Kidney glomerular epithelial cell (primary cell): Measurements from ENCODE around the gene BCKDK.
"Not testable (repeated sequence)": the region's sequence is repeated elsewhere in the genome, so short reads cannot be mapped to it uniquely, and the experiment has no call there.

Experiments used
- DNase-seq: peaks from one replicate; lab custom pipeline; 2025; lab: John Stamatoyannopoulos, UW

The BCKDK gene

DNA sequence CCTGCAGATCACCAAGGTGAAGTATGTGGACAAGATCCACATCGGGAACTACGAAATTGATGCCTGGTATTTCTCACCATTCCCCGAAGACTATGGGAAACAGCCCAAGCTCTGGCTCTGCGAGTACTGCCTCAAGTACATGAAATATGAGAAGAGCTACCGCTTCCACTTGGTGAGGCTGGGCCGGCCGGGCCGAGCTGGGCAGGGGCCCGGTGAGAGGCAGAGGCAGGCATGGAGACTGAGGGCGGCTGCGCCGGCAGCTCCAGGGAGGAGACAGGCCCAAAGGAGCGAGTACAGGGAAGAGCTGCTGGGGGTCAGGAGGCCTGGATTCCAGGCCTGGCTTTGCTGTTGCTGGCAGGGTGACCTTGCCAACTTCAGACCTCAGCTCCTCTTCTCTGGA lies 19.0 kb downstream of the BCKDK start:
- no peak for DNase-seq

DNA sequence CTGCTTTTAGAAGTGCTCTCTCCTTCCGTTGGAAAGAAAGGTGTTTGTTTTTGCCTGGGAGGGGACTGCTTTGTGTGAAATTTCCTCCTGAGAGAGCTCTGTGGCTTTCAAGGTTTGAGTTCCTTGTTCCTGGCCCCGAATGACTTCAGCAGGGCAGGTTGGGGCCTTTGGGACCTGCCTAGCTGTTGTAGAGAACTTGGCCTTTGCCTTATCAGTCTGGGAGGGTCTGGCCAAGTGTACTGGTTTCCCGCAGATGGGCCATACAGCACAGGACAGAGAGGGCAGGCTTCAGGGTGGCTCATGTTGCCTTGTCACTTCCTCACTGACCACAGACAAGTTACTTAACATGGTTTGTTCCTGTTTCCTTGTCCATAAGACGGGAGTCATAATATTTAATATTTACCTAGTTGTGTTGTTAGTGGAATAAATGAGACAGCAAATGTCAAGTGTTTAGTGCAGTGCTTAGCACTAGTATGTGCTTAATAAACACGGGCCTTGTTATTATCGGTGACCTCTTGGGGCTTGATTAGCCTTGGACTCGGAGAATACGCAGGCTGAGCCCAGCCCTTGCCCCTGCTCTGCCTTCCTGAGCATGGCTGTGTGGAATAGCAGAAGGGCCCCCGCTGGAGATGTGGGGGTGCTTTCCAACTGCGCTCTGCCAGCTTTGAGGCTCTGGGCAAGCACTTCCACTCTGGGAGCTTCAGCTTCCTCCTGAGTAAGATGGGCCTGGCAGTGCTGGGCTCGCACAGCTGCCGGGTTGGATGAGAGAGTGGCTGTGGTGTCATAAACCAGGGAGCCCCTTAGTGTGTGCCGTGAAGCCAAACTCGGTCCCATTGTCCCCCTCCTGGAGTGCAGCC lies 20.8 kb downstream of the BCKDK start:
- no peak for DNase-seq

DNA sequence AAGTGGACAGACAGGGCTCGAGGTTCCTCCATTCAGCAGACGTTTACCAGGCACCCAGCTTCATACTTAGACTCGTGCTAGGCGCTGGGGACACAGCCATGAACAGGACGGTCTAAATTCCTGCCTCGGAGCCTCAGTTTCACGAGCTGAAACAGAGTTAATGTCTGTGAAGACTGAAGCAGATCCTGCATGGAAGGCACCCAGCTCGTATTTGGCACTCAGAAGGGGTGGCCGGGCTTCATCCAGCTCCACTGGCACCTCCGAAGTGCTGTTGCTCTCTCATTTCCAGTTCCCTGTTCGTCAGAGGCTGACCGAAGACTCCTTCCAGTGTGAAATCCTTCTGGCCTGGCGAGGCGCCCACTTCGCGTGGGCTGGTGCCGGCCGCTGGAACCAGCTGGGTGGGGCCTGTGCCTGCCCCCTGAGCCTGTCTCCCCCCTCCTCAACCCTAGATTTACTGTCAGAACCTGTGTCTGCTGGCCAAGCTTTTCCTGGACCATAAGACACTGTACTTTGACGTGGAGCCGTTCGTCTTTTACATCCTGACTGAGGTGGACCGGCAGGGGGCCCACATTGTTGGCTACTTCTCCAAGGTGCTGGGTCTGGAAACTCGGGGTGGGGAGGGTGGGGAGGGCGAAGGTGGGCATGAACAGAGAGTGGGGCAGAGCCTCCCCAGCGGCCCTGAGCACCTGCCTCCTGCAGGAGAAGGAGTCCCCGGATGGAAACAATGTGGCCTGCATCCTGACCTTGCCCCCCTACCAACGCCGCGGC lies 21.6 kb downstream of the BCKDK start:
- no peak for DNase-seq

DNA sequence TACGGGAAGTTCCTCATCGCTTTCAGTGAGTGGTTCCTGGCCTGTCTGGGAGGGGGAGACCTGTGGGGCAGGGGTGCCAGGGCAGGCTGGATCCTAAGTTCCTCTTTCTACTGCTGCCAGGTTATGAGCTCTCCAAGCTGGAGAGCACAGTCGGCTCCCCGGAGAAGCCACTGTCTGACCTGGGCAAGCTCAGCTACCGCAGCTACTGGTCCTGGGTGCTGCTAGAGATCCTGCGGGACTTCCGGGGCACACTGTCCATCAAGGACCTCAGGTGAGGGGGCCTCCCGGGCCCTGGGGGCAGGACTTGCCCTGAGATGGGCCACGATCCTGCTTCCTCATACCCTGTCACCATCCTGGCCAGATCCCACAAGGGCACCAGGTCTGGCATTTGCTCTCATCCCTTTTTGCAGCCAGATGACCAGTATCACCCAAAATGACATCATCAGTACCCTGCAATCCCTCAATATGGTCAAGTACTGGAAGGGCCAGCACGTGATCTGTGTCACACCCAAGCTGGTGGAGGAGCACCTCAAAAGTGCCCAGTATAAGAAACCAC lies 22.2 kb downstream of the BCKDK start:
- DNase-seq, result no peak

DNA sequence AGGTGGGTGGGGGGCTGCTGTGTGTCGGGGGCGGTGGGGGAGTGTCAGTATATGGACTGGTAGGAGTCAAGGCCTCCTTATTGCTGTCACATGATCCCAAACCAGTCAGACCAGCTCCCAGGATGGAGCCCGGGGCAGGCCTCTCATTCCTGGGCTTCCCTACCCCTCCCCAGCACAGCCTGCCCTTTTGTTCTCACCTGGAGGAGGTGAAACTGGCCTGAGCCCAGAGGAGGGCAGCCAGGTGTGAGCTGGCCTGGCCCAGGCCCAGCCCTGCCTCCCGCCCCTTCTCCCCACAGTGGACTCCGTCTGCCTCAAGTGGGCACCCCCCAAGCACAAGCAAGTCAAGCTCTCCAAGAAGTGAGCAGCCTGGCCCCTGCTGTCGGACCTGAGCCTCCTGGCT lies 22.7 kb downstream of the BCKDK start:
- no peak for DNase-seq

DNA sequence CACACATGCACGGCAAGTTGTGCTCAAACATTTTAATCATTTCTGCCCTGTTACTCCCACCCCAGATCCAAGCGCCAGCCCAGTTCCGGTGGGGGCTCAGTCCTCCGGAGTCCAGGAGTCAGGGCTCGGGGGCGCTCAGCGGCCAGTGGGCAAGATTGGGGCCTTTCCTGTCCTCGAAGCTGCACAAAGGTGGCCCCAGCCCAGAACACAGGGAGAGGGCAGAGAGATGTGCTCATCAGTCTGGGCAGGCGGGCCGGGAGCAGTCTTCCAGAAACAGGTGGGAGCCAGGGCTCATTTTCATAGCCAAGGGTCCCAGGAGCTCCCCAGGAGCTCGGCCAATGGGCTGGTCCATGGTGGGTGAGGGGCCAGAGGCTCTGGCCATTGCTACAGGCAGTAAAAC lies 23.2 kb downstream of the BCKDK start:
- no peak for DNase-seq

DNA sequence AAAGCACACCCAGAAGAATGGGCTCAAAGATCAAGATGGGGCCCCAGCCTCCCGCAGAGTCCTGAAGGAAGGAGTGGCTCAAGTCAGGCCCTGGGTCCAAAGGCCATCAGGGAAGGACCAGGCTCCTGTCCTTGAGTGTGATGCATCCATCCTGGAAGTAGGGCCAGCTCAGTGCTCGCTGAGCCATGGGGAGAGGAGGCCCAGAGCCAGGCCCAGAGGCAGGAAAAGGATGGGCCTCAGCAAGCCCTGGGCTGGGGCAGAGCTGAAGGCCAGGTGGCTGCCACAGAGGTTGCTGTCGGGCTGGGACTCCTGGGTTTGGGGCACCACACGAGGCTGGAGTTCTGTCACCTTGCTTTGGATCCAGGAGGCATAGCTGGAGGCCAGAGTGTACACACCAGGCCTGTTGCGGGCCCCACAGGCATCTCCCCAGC lies 23.7 kb downstream of the BCKDK start:
- DNase-seq, result no peak

DNA sequence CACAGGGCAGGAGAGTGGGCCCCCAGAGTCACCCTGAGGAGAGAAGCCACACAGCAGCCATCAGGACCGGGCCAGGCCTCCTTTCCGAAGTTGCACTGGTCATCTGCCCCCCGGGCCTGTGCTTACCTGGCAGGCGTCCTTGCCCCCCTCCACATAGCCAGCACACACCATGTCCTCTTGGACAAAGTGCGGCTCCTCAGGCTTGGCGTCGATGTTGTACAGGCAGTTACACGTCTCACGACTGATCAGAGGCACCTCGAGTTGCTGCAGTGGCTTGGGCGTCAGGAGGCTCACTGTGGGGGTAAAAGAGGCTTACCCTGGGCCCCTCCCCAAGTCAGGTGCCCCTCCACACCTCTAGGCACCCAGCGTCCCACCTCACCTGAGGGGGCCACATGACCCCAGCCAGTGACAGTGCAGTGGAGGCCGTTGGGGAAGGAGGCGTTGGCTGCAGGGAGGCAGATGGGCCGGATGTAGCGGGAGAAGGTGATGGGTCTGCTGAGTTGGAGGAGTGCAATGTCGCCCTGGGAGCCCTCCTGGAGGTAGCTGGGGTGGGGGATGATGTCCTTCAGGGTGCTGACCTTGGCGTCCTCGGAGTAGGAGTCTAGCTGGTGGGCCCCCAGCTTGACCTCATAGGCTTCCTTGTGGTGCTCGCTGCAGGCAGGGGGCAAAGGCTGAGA lies 24.3 kb downstream of the BCKDK start:
- no peak for DNase-seq

DNA sequence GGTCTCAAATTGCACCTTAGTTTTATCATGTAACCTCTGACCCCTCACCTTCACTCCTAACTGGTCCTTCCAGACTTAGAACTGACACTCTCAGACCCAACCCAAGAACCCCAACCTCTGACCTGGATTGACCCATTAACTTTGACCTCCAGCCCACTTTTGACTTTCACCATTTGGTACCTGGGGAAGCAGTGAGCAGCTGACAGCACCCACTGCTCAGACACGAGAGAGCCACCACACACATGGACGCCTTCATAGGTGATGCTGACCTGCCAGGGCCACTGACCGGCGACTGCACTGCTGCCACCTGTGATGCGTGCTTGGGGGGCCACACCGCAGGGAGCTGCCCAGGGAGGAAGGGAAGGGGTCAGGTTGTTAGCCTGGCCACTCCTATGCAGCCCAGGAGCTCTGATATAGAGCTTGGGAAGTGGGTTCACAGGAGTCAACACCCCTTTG lies 24.9 kb downstream of the BCKDK start:
- DNase-seq, result no peak

DNA sequence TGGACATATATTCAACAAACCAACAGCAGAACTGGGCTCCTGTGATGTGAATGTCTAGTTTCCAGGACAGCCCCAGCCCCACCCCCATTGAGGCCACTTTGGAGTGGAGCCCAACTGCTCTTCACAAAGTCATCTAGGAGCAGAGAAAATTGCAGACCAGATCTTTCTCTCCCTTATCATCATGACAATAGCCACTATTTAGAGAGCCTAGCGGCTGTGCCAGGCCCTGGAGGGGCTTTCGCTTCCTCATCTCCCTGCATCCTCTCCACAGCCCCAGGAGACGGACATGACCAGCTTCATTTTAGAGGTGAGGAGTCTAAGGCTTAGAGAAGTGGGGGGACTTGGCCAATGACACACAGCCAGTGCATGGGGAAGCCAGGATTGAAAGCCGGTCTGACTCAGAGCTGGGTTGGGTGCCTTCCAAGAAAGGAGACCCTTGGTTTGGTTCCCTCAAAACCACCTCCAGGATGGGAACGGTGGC lies 25.9 kb downstream of the BCKDK start:
- DNase-seq, result no peak

DNA sequence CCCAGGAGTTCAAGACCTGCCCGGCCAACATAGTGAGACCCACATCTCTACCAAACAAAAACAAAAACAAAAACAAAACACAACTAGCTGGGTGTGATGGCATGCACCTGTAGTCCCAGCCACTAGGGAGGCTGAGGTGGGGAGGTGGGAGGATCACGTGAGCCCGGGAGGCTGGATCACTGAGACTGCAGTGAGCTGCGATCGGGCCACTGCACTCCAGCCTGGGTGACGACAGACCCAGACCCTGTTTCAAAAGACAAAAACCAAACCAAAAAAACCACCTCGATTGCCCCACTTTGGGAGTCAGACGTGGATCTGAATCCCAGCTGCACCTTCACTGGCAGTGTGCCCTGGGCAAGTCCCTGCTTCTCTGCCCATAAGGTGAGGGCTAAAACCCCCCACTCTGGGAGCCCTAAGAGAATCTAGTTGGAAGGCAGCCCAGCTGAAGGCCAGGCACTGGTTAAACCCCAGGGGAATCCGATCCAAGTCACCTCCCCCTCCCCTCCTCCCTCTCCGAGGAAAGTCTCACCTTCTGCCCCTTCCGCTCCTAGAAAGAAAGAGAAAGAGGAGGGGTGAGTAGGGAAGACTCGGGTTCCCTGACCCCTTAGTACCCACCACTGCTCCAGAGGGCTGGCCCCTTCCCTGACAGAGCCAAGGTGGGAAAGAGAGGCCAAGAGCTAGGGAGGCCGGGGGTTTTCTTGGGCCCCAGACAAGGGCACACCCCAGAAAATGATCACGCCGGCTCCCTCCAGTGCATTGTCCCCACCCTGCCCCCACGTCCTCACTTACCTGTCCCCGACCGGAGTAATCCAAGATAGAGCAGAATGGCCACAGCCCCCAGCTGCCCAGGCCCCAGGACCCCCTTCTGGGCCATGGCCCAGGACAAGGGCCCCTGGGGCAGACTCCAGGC lies 26.7 kb downstream of the BCKDK start:
- DNase-seq, result no peak

DNA sequence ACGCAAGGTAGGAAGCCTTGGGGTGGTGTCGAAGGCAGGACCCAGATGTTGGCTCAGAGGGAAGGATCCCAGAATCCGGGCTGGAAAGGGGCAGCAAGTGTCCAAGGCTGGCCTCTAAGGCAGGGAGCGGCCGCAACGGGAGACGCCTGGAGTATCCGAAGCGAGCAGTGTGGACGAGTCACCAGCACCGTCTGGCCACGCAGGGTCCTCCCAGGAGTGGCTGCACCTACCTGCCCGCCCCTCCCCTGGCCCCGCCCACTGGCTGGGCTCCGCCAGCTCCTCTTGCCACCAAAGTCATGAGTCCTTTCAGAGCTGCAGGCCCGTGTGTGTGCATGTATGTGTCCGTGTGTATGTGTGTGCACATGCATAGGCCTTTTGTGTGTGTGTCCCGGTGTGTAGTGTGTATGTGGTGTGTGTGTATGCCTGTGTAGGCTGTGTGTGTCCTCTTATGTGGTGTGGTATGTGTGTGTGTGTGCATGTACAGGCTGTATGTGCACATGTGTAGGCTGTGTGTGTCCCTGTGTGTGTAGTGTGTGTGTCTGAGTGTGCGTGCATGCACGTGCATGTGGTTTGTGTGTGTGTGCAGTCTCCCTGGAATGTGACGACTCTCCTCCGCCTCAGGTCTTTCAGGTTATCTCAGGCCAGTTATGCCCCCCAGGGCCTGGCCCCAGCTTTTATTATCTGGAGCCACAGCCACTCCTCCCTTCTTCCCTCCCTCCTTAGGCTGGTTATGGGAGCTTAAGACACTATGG lies 27.5 kb downstream of the BCKDK start, which contains the start of gene PRSS8:
Gene PRSS8, minus strand, starts transcription at position 193 of the 752 bp plus-strand sequence. CDS start 229 bp downstream, outside the sequence.
- DNase-seq, result no peak

DNA sequence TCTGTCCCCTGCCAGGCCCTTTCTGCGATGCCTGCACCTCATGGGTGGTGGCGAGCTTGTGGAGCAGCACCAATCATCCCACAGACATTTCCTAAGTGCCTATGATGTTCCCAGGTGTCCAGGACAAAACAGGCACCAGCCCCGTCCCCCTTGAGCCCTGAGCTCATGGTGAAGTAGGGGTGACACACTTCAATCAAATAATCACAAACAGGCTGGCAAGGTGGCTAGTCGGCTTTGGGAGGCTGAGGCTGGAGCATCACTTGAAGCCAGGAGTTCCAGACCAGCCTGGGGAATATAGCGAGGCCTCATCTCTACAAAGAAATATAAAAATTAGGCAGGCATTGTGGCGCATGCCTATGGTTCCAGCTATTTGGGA lies 28.1 kb downstream of the BCKDK start:
- DNase-seq, result no peak

DNA sequence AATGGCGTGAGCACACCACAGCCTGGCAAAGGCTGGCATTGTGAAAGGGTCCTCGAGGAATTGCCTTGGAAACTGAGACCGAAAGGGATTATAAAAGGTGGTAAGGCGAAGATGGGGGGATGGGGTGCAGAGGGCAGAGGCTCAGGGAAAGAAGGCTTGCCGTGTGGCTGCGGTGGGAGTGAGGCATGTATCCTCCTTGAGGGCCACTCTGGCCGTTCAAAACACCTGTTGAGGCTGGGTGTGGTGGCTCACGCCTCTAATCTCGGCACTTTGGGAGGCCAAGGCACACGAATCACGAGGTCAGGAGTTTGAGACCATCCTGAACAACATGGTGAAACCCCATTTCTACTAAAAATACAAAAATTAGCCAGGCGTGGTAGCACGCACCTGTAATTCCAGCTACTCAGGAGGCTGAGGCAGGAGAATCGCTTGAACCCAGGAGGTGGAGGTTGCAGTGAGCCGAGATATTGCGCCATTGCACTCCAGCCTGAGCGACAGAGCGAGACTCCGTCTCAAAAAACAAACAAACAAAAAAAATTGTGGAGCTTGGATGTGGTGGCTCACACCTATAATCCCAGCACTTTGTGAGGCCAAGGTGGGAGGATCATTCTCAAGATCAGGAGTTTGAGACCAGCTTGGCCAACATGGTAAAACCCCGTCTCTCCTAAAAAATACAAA lies 28.8 kb downstream of the BCKDK start:
- DNase-seq, result not testable (repeated sequence)

DNA sequence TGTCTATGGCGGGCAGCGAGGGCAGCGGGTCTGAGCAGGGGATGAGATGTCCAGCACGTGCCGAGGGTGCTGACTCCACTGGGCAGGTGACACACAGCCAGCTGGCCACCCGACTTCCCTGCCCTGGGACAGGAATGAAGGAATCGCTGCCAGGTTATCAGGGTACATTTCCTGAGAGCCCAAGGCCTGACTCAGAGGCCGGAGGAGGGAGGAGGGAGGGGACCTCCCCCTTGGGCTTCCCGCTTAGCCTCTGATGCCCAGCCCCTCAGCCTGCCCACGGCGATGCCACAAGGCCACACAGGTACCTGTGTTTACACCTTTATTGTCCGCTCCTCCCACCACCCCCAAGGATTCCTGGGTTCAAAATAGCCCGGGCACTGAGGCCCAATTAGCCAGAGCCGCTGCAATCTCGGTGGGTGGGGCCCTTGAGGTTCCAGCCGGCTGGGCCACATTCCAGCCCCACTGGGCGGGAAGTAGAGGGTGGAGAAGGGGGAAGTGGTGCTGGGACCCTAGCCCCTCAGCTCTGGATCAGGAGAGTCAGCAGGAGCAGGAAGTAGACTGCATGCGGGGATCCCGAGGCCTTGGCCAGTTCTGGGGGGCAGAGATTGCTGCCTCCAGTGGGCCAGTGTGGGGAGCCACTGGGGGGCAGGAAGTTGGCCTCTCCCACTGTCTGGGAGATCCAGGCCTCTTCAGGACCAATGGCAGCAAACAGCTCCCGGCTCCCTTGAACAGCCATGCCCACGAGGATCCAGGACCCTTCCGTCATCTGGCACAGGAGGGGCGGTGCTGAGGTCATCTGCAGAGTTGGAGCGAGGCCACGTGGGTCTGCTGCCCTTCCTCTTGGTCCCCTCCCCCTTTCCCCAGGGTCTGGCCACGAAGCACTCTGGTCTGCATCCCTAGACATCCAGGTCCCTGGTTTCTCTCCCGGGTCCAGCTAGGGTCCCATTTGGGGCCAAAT lies 30.7 kb downstream of the BCKDK start:
- peak; percentile 27 for DNase-seq

DNA sequence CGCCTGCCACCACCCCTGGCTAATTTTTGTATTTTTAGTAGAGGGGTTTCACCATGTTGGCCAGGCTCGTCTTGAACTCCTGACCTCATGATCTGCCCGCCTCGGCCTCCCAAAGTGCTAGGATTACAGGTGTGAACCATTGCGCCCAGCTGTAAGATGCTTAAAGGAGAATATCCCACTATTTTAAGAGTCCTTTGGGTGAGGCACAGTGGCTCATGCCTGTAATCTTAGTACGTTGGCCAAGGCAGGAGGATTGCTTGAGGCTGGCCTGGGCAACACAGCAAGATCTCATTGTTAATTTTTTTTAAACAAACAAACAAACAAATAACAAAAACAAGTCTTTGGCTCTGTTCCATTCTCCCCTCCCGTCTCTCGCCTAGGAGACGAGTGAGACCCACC lies 32.9 kb downstream of the BCKDK start:
- DNase-seq, result not testable (repeated sequence)

DNA sequence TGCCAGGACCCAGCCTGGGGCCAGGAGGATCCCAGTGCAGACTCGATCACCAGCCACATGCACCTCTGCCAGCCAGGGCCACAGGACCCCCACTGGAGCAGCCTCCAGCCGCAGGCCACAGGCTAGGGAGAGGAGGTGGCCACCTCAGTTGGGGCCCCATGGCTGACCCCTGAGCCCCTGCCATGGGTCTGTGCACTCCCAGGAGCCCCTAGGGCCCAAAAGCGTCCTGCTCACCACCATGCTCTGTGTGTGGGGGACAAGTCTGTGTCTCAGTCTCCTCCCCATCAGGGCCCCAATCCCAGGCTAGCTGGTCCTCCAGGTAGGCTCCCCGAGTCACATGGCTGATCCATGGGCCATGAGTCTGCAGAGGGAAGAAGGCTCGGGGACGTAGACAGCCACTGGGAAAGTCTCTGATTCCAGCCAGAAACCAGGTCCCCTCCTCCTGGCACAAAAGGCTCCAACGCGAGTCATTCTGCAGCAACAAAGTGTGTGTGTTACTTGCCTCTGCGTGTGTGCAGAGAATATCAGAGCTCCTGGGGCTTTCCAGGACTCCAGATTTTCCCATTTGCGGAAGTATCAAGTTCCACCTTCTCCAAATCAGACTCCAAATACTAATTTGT lies 33.4 kb downstream of the BCKDK start:
- DNase-seq, result no peak
